ENCODE results near the gene FUT6. TPM values are rescaled to one million over a fixed set of nuclear protein-coding genes. Genes with fewer than 3 reads are reported as not detected.
"Not testable (repeated sequence)": the region's sequence is repeated elsewhere in the genome, so short reads cannot be mapped to it uniquely, and the experiment has no call there.

Gene FUT6
- total RNA-seq, 4 donors from 2014 or later, result not detected

DNA sequence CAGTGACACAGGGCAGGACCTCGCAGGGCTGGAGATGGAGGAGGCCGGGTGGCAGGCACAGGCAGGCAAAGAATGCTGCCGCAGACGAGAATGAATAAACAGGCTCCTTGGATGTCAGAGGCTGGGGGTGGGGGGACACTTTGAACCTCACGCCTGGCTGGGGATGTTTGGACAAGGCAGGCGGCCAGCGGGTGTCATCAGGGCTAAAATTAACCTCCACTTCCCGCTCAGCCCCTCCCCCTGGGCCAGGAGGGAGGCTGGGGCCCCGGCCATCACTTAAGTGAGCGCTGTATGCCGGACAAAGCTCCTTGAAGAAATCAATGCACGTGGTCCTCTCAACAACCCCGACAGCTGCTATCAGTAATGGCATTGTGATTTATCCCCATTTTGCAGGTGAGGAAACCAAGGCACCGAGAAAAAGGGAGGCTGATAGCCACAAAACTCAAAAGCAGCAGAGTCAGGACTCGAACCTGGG, 41.1 kb upstream of the FUT6 start:
- TF ChIP-seq, protein P1, sequence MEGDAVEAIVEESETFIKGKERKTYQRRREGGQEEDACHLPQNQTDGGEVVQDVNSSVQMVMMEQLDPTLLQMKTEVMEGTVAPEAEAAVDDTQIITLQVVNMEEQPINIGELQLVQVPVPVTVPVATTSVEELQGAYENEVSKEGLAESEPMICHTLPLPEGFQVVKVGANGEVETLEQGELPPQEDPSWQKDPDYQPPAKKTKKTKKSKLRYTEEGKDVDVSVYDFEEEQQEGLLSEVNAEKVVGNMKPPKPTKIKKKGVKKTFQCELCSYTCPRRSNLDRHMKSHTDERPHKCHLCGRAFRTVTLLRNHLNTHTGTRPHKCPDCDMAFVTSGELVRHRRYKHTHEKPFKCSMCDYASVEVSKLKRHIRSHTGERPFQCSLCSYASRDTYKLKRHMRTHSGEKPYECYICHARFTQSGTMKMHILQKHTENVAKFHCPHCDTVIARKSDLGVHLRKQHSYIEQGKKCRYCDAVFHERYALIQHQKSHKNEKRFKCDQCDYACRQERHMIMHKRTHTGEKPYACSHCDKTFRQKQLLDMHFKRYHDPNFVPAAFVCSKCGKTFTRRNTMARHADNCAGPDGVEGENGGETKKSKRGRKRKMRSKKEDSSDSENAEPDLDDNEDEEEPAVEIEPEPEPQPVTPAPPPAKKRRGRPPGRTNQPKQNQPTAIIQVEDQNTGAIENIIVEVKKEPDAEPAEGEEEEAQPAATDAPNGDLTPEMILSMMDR (IDR thresholded peaks at IDR 0.05), result no peak
- TF ChIP-seq POLR2A (IDR thresholded peaks at IDR 0.05), result no peak
- H3K36me3 ChIP-seq, result no peaks in the 10 kb centered on the region
- no peaks in the 10 kb centered on the region for H3K27me3 ChIP-seq
- H3K9me3 ChIP-seq, result no peaks in the 10 kb centered on the region
- peaks cover 9 to 27% of the 10 kb centered on the region in 2 donors for H3K4me1 ChIP-seq
- H3K27ac ChIP-seq, result peak overlapping the region in 1 of 3 donors; percentile 53
- H3K4me3 ChIP-seq (replicated peaks in 1 of 3), result no peak overlapping the region
- 13 to 15% methylated on average over 11 to 14 of the region's 15 CpGs for WGBS, 2 donors
- DNase-seq, result peak; percentile 80 to 85
- intact Hi-C loops (cut with DNase I), result no loop called here

- peak overlapping the region in 1 of 3 donors; percentile 51 for H3K27ac ChIP-seq
- TF ChIP-seq, protein P1 (IDR thresholded peaks at IDR 0.05), result no peak
- no peak for TF ChIP-seq POLR2A (IDR thresholded peaks at IDR 0.05)
Observed at GRCh38 chr19:5880196-5880595, 40.7 kb upstream of the FUT6 start.

DNA sequence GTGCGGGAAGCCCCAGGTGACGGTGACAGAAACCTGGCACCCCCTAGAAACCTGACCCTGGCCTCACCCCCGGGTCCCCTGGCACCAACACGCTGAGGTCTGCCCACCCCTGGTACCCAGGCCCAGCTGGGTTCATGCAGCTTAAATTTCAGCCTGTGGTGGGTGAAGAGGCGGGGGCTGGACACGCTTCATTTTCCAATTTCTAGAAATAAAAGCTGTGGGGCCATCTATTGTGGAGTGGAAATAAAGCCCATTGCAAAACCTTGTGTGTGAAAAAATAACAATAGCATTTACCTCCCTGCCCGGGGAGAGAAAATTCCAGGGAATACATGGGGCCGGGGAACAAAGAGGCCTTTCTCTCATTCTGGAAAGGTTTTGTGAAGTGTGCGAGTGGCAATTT, 38.4 kb upstream of the FUT6 start:
- Histone ChIP-seq H3K27me3 (no peaks in the 10 kb centered on the region), H3K9me3 (no peaks in the 10 kb centered on the region), H3K27ac (no peak overlapping the region), H3K36me3 (no peaks in the 10 kb centered on the region), H3K4me1 (peaks cover 9 to 27% of the 10 kb centered on the region in 2 donors), H3K4me3 (replicated peaks in 1 of 3) (no peak overlapping the region)
- TF ChIP-seq POLR2A (IDR thresholded peaks at IDR 0.05), result no peak
- TF ChIP-seq, protein P1 (IDR thresholded peaks at IDR 0.05), result no peak
- intact Hi-C loops (cut with DNase I), result no loop called here
- 78 to 84% methylated on average over 9 of the region's 9 CpGs for WGBS, 2 donors
- no peak for DNase-seq

More at GRCh38 chr19:5880196-5880595, 40.7 kb upstream of the FUT6 start:
- DNase-seq, result no peak
- Histone ChIP-seq H3K4me1 (peaks cover 9 to 27% of the 10 kb centered on the region in 2 donors), H3K9me3 (no peaks in the 10 kb centered on the region), H3K4me3 (replicated peaks in 1 of 3) (no peak overlapping the region), H3K27me3 (no peaks in the 10 kb centered on the region), H3K36me3 (no peaks in the 10 kb centered on the region)
- intact Hi-C loops (cut with DNase I), result no loop called here
- WGBS, 2 donors, result 31 to 39% methylated on average over 6 of the region's 6 CpGs

DNA sequence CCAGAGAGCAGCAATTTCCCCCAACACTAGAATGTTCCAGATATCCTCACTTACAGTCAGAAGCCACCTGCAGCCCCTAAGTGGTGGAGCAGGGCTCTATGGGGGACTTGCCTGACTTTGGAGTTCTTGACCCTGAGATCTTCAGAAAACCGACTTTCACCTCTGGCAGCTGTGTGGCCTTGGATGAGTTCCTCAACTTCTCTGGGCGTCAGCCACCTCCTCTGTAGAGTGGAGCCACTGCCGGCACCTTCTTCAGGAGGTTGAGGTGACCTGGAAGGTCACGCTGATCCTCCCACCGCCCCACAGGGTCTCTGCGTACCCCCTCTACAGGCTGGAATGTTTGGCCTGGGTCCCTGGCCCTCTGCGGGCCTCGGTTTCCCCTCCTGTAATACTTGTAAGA, 37.9 kb upstream of the FUT6 start:
- no peak overlapping the region for H3K27ac ChIP-seq
- no peak for TF ChIP-seq POLR2A (IDR thresholded peaks at IDR 0.05)
- TF ChIP-seq, protein P1 (IDR thresholded peaks at IDR 0.05), result no peak

DNA sequence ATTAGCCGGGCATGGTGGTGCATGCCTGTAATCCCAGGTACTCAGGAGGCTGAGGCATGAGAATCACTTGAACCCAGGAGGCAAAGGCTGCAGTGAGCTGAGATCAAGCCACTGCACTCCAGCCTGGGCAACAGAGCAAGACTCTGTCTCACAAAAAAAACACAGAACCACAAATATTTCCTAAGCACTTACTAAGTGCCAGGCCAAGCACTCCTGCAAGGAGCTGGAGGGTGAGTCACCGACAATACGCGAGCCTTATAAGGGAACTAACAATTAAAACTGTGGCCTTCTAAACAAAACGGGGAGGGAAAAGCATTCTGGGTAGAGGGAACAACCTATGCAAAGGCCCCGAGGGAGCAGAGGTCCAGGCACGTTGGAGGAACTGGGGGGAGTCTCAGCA, 35.0 kb upstream of the FUT6 start:
- DNase-seq; H3K4me3 ChIP-seq (replicated peaks in 1 of 3); H3K36me3 ChIP-seq; H3K9me3 ChIP-seq; H3K27me3 ChIP-seq; H3K4me1 ChIP-seq; intact Hi-C loops (cut with DNase I); H3K27ac ChIP-seq: not testable (repeated sequence)
- WGBS, 2 donors, result 77 to 86% methylated on average over 7 of the region's 7 CpGs

More for the DNA sequence above, 37.9 kb upstream of the FUT6 start:
- Histone ChIP-seq H3K36me3 (no peaks in the 10 kb centered on the region), H3K9me3 (no peaks in the 10 kb centered on the region), H3K4me3 (replicated peaks in 1 of 3) (no peak overlapping the region), H3K4me1 (peaks cover 9 to 27% of the 10 kb centered on the region in 2 donors), H3K27me3 (no peaks in the 10 kb centered on the region)
- 82 to 93% methylated on average over 8 of the region's 8 CpGs for WGBS, 2 donors
- intact Hi-C loops (cut with DNase I), result no loop called here
- no peak for DNase-seq

Data from thyroid gland (tissue), 4 donors.